Fibroblast of mammary gland (primary cell): Measurements from ENCODE around the gene FAAH2.
"Not testable (repeated sequence)": the region's sequence is repeated elsewhere in the genome, so short reads cannot be mapped to it uniquely, and the experiment has no call there.

Experiments used
- DNase-seq: peaks from one replicate; pipeline ENCODE4 v3.0.0-alpha.2; 2010; ENCODE audit warnings: low read depth
- H3K4me3 ChIP-seq: 2 replicates; pipeline ENCODE4 v1.5.1; 2011; ENCODE audit warnings: low read depth, mild to moderate bottlenecking, low read length, moderate library complexity; ENCODE audit not compliant: control insufficient read depth
- TF ChIP-seq, protein P1 (sequence below): conservative IDR thresholded peaks from 2 replicates; pipeline ENCODE4 v1.5.1; 2011; ENCODE audit warnings: low read depth, low read length, inconsistent platforms; ENCODE audit not compliant: control insufficient read depth, insufficient read depth

The FAAH2 gene

DNA sequence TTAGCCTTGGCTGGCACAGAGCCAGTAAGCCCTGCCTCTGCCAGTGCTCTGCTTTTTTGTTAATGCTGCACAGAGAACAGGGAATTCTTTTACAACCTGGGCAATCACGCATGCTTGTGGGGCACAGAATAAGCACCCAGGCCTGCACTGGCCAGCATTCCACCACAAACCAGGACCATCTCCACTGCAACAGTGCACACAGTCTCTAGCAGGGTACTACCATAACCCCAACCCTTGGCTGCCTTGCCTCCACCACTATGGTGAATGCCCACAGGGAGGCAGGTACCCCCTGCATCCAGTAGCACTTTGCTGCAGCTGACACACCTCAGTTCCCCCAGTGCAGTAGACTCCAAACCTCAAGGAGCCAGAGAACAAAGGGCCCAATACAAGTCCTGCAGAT lies 19.2 kb upstream of the FAAH2 start:
- no peak overlapping the region for H3K4me3 ChIP-seq
- DNase-seq: no peak
- TF ChIP-seq, protein P1, sequence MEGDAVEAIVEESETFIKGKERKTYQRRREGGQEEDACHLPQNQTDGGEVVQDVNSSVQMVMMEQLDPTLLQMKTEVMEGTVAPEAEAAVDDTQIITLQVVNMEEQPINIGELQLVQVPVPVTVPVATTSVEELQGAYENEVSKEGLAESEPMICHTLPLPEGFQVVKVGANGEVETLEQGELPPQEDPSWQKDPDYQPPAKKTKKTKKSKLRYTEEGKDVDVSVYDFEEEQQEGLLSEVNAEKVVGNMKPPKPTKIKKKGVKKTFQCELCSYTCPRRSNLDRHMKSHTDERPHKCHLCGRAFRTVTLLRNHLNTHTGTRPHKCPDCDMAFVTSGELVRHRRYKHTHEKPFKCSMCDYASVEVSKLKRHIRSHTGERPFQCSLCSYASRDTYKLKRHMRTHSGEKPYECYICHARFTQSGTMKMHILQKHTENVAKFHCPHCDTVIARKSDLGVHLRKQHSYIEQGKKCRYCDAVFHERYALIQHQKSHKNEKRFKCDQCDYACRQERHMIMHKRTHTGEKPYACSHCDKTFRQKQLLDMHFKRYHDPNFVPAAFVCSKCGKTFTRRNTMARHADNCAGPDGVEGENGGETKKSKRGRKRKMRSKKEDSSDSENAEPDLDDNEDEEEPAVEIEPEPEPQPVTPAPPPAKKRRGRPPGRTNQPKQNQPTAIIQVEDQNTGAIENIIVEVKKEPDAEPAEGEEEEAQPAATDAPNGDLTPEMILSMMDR: no peak

DNA sequence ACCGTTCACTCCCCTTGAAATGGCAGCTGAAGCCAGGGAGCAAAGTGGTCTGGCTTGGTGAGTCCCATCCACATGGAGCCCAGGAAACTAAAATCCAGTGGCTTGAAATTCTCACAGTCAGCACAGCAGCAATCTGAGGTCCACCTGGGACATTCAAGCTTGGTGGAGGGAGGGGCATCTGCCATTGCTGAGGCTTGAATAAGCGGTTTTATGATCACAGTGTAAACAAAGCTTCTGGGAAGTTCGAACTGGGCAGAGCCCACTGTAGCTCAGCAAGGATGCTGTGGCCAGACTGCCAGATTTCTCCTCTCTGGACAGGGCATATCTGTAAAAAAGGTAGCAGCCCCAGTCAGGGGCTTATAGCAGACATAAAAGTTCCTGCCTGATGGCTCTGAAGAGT lies 15.5 kb upstream of the FAAH2 start:
- DNase-seq: no peak
- no peak overlapping the region for H3K4me3 ChIP-seq
- TF ChIP-seq, protein P1: no peak

DNA sequence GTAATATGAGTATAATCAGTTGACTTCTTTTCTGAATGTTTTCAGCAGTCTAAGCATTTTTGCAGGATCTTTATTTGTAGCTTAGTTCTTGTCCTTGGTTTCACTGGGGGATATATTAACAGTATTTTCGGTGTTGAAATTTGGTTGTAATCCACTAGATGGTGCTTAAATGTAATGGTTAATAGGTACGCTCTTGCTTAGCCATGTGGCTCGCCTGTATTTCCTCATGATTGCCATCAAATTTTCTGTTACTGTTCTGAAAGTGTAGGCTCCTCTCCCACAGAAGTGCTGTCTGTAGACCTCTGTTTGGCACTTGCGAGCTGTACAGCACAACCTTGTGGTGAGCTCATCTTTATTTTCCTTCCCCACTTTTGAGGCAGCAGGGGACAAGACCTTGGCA lies 3.9 kb upstream of the FAAH2 start:
- DNase-seq: no peak
- H3K4me3 ChIP-seq: no peak overlapping the region
- TF ChIP-seq, protein P1: no peak

DNA sequence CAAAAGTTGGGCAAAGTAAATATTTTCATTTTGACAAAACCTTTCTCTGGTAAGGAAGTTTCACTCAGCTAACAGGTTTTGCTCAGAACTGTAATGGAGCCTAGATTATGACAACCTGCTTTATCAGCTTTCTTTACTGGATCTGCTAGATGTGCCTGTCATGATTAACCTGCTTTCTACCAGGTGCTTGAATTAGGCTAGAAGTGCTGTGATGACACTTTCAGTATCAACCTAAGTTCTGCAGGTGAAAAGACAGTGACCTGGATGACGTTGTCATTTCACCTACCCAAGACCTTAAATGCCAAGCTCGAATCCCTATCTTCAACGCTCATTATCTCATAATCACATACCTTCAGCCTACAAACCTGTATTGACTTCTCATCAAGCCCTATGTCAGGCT lies 1.5 kb upstream of the FAAH2 start:
- no peak for DNase-seq
- H3K4me3 ChIP-seq: no peak overlapping the region
- TF ChIP-seq, protein P1: no peak

DNA sequence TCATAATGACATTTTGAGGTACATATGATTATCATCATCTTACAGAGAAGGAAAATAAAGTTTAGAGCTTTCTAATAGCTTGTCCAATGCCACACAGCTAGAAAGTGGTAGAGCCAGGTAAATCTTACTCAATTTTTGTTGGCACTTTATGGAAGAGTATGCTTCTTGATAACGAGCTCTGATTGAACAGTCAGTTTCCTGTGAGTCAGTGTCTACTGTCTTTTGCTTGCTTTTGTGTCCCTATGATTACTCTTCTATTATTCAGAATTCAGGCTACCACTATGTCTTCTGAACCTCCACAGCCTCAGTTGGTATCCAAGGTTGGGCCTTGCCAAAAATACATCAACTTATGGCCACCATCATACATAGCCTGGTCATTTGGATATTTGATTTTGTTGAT lies 2.6 kb downstream of the FAAH2 start:
- H3K4me3 ChIP-seq: no peak overlapping the region
- no peak for DNase-seq

DNA sequence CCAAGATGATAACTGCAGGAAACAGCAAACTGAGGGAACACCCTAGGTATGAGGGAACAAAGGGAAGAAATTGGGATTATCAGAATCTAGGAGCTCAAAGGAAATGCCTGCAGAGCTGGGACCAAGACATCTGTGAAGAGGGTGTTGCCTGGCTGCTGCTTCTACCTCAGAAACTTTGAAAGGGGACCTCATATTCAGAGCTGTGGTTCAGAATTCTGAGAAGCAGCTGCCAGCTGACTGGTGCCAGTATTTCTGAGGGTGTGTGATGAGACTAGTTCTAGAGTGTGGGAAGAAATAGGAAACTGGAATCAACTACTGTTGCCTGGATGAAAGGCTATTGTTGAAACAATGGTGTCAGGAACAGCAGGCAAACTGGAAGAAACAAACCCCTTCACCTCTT lies 8.5 kb downstream of the FAAH2 start:
- H3K4me3 ChIP-seq: no peak overlapping the region
- DNase-seq: no peak
- TF ChIP-seq, protein P1: no peak

More for the DNA sequence above, 2.6 kb downstream of the FAAH2 start:
- TF ChIP-seq, protein P1: no peak

DNA sequence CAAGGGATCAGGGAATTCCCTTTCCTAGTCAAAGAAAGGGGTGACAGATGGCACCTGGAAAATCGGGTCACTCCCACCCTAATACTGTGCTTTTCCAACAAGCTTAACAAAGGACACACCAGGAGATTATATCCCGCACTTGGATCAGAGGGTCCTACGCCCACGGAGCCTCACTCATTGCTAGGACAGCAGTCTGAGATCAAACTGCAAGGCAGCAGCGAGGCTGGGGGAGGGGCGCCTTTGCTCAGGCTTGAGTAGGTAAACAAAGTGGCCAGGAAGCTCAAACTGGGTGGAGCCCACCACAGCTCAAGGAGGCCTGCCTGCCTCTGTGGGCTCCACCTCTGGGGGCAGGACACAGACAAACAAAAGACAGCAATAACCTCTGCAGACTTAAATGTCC lies 9.2 kb downstream of the FAAH2 start:
- not testable (repeated sequence) for H3K4me3 ChIP-seq, DNase-seq
